ENCODE data around the gene PTCD3.

Gene PTCD3

DNA sequence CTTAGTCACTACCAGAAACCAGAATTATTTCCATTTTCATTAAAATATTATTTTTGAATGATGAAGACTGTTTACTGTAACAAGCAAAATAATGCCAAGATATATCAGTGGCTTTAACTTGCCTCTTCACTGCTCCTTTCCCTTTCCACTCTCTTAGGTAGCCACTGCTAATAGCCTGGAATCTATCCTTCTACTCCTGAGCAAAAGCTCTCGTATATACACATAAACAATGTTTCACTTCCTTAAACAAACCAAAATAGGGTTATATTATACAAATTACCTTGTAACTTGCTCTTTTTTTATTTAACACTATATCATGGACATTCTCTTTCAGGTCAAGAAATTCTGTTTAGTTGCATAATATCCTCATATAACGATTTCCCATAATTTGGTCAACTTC lies 68.4 kb downstream of the PTCD3 start:
- Histone ChIP-seq H3K27me3 (ENCODE audit: insufficient read depth, low read length, poor library complexity, severe bottlenecking) (no peaks in the 10 kb centered on the region), H3F3A (ENCODE audit: low read depth) (no peaks in the 10 kb centered on the region), H4K20me1 (ENCODE audit: insufficient read depth, low read length, poor library complexity, severe bottlenecking) (peaks cover under 1% of the 10 kb centered on the region), H3K4me3 (ENCODE audit: low read length, poor library complexity, severe bottlenecking) (no peak overlapping the region), H3K9me3 (ENCODE audit: insufficient read depth, low read depth, low read length) (no peaks in the 10 kb centered on the region), H3K79me2 (ENCODE audit: insufficient read depth, low read length) (peaks cover 19% of the 10 kb centered on the region; the same call in 1 of the 2 replicates), H3K9me2 (replicated peaks; ENCODE audit: low read depth, low read length) (no peaks in the 10 kb centered on the region), H2AFZ (ENCODE audit: low read length) (no peak overlapping the region), H3K4me2 (ENCODE audit: low read depth, low read length, poor library complexity, severe bottlenecking) (no peak overlapping the region), H3K9ac (ENCODE audit: low read depth, low read length, poor library complexity, severe bottlenecking) (no peak overlapping the region), H3K36me3 (ENCODE audit: insufficient read depth, low read length) (peaks cover 91% of the 10 kb centered on the region), H3K4me1 (ENCODE audit: insufficient read depth, low read length, poor library complexity, severe bottlenecking) (no peaks in the 10 kb centered on the region)
- no peak for TF ChIP-seq EZH2phosphoT487 (IDR thresholded peaks at IDR 0.05; ENCODE audit: borderline replicate concordance)
- TF ChIP-seq, protein P1, sequence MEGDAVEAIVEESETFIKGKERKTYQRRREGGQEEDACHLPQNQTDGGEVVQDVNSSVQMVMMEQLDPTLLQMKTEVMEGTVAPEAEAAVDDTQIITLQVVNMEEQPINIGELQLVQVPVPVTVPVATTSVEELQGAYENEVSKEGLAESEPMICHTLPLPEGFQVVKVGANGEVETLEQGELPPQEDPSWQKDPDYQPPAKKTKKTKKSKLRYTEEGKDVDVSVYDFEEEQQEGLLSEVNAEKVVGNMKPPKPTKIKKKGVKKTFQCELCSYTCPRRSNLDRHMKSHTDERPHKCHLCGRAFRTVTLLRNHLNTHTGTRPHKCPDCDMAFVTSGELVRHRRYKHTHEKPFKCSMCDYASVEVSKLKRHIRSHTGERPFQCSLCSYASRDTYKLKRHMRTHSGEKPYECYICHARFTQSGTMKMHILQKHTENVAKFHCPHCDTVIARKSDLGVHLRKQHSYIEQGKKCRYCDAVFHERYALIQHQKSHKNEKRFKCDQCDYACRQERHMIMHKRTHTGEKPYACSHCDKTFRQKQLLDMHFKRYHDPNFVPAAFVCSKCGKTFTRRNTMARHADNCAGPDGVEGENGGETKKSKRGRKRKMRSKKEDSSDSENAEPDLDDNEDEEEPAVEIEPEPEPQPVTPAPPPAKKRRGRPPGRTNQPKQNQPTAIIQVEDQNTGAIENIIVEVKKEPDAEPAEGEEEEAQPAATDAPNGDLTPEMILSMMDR (conservative IDR thresholded peaks at IDR 0.05; ENCODE audit: low read length): no peak

GRCh38 chr2:86175828-86176227 lies 69.8 kb downstream of the PTCD3 start:
- no peaks in the 10 kb centered on the region for H3K9me3 ChIP-seq (ENCODE audit: insufficient read depth, low read depth, low read length)
- peaks cover 25% of the 10 kb centered on the region for H3K79me2 ChIP-seq (ENCODE audit: insufficient read depth, low read length)
- no peak overlapping the region for H3K4me2 ChIP-seq (ENCODE audit: low read depth, low read length, poor library complexity, severe bottlenecking)
- TF ChIP-seq, protein P1 (conservative IDR thresholded peaks at IDR 0.05; ENCODE audit: low read length): no peak
- no peak for TF ChIP-seq EZH2phosphoT487 (IDR thresholded peaks at IDR 0.05; ENCODE audit: borderline replicate concordance)
- H3K4me3 ChIP-seq (ENCODE audit: low read length, poor library complexity, severe bottlenecking): no peak overlapping the region
- no peaks in the 10 kb centered on the region for H3K9me2 ChIP-seq (replicated peaks; ENCODE audit: low read depth, low read length)
- no peaks in the 10 kb centered on the region for H3K27me3 ChIP-seq (ENCODE audit: insufficient read depth, low read length, poor library complexity, severe bottlenecking)
- peaks cover 6% of the 10 kb centered on the region for H4K20me1 ChIP-seq (ENCODE audit: insufficient read depth, low read length, poor library complexity, severe bottlenecking)
- H2AFZ ChIP-seq (ENCODE audit: low read length): no peak overlapping the region
- H3K4me1 ChIP-seq (ENCODE audit: insufficient read depth, low read length, poor library complexity, severe bottlenecking): no peaks in the 10 kb centered on the region
- no peak overlapping the region for H3K9ac ChIP-seq (ENCODE audit: low read depth, low read length, poor library complexity, severe bottlenecking)
- H3K36me3 ChIP-seq (ENCODE audit: insufficient read depth, low read length): peaks cover 86% of the 10 kb centered on the region
- no peaks in the 10 kb centered on the region for H3F3A ChIP-seq (ENCODE audit: low read depth)

GRCh38 chr2:86176597-86176996 lies 70.6 kb downstream of the PTCD3 start:
- no peak for TF ChIP-seq EZH2phosphoT487 (IDR thresholded peaks at IDR 0.05; ENCODE audit: borderline replicate concordance)
- TF ChIP-seq, protein P1 (conservative IDR thresholded peaks at IDR 0.05; ENCODE audit: low read length): no peak
- H3K4me2 ChIP-seq (ENCODE audit: low read depth, low read length, poor library complexity, severe bottlenecking): no peak overlapping the region
- no peak overlapping the region for H3K4me3 ChIP-seq (ENCODE audit: low read length, poor library complexity, severe bottlenecking)
- no peaks in the 10 kb centered on the region for H3K9me2 ChIP-seq (replicated peaks; ENCODE audit: low read depth, low read length)
- peaks cover 33% of the 10 kb centered on the region for H3K79me2 ChIP-seq (ENCODE audit: insufficient read depth, low read length)
- peaks cover 13% of the 10 kb centered on the region for H4K20me1 ChIP-seq (ENCODE audit: insufficient read depth, low read length, poor library complexity, severe bottlenecking)
- no peak overlapping the region for H3K9ac ChIP-seq (ENCODE audit: low read depth, low read length, poor library complexity, severe bottlenecking)
- H3K36me3 ChIP-seq (ENCODE audit: insufficient read depth, low read length): peaks cover 84% of the 10 kb centered on the region
- H2AFZ ChIP-seq (ENCODE audit: low read length): no peak overlapping the region
- no peaks in the 10 kb centered on the region for H3K9me3 ChIP-seq (ENCODE audit: insufficient read depth, low read depth, low read length)
- no peaks in the 10 kb centered on the region for H3F3A ChIP-seq (ENCODE audit: low read depth)
- H3K27me3 ChIP-seq (ENCODE audit: insufficient read depth, low read length, poor library complexity, severe bottlenecking): no peaks in the 10 kb centered on the region
- no peaks in the 10 kb centered on the region for H3K4me1 ChIP-seq (ENCODE audit: insufficient read depth, low read length, poor library complexity, severe bottlenecking)

Measured in Loucy (cell line).